A673 (cell line): ENCODE measurements around the gene GLUD1. TPM values are rescaled to one million over a fixed set of nuclear protein-coding genes. Genes with fewer than 3 reads are reported as not detected.
"Not testable (repeated sequence)": the region's sequence is repeated elsewhere in the genome, so short reads cannot be mapped to it uniquely, and the experiment has no call there.

ENCODE experiments used
- BruUV-seq: library from RNA; stranded (reverse); fragments of 400-500 nt; replicated peaks from 2 replicates; lab custom pipeline; 2021; lab: Mats Ljungman, UMichigan
- CTCF ChIA-PET: fragments of 300-600 bp; sonication (Branson Sonifier 250); formaldehyde crosslinking; loops from one replicate; lab custom pipeline; 2022; ENCODE audit warnings: antibody characterized with exemption; lab: Charles Lee
- POLR2A ChIA-PET: fragments of 300-600 bp; sonication (Branson Sonifier 250); formaldehyde crosslinking; loops from one replicate; lab custom pipeline; 2022; ENCODE audit warnings: antibody characterized with exemption; ENCODE audit not compliant: low non-redundant PET; lab: Charles Lee
- DNase-seq: peaks from one replicate; pipeline ENCODE4 v3.0.0-alpha.2; 2015; ENCODE audit warnings: low spot score
- H3K27ac ChIP-seq: fragments of 200-600 bp; sonication (generic); 2 replicates; pipeline ENCODE4 v1.5.1; 2016; ENCODE audit warnings: mixed run types, low read depth, mild to moderate bottlenecking, mixed read lengths, antibody characterized with exemption, low read length; ENCODE audit not compliant: poor library complexity, severe bottlenecking
- H3K27me3 ChIP-seq: fragments of 200-600 bp; sonication (generic); replicated peaks from 2 replicates; pipeline ENCODE4 v1.6.1; 2017; ENCODE audit warnings: mixed run types, low read depth, mild to moderate bottlenecking, mixed read lengths, antibody characterized with exemption, low read length; ENCODE audit not compliant: insufficient read depth, poor library complexity
- H3K36me3 ChIP-seq: fragments of 200-600 bp; sonication (generic); 2 replicates; pipeline ENCODE4 v1.6.1; 2016; ENCODE audit warnings: mixed run types, mild to moderate bottlenecking, mixed read lengths, antibody characterized with exemption, low read length; ENCODE audit not compliant: insufficient read depth, poor library complexity, severe bottlenecking
- H3K4me1 ChIP-seq: fragments of 200-600 bp; sonication (generic); 2 replicates; pipeline ENCODE4 v1.6.1; 2017; ENCODE audit warnings: mixed run types, mild to moderate bottlenecking, mixed read lengths, antibody characterized with exemption, low read length; ENCODE audit not compliant: insufficient read depth, poor library complexity, severe bottlenecking
- H3K4me3 ChIP-seq: fragments of 200-600 bp; sonication (generic); 2 replicates; pipeline ENCODE4 v1.5.1; 2016; ENCODE audit warnings: low read depth, mixed run types, mild to moderate bottlenecking, mixed read lengths, low read length; ENCODE audit not compliant: poor library complexity, severe bottlenecking
- H3K9me3 ChIP-seq: fragments of 200-600 bp; sonication (generic); 2 replicates; pipeline ENCODE4 v1.6.1; 2016; ENCODE audit warnings: mixed run types, low read depth, mild to moderate bottlenecking, mixed read lengths, antibody characterized with exemption, low read length; ENCODE audit not compliant: poor library complexity, severe bottlenecking
- intact Hi-C: fragments of 100-400 bp; cut with micrococcal nuclease; formaldehyde crosslinking; loops from one replicate; pipeline ENCODE4 v1.10.0; 2022; ENCODE audit not compliant: unreplicated experiment
- total RNA-seq: library from RNA; stranded (reverse); gene quantifications from 2 replicates; pipeline ENCODE4 v1.2.3, GENCODE V29; 2021
- TF ChIP-seq, protein P1 (sequence below): fragments of 300-800, 200-600 bp; sonication (generic); conservative IDR thresholded peaks from 2 replicates; pipeline ENCODE4 v1.5.1; 2017; ENCODE audit warnings: low read depth, mild to moderate bottlenecking, antibody characterized with exemption, low read length, moderate library complexity, mixed read lengths

The GLUD1 gene
- total RNA-seq, 1 experiment from 2014 or later: 142 TPM

- POLR2A ChIA-PET, intact Hi-C loops, H3K4me1 ChIP-seq, H3K27ac ChIP-seq, CTCF ChIA-PET, H3K9me3 ChIP-seq, BruUV-seq, DNase-seq, H3K27me3 ChIP-seq, H3K36me3 ChIP-seq, H3K4me3 ChIP-seq: not testable (repeated sequence)
Measured at GRCh38 chr10:87007674-87008073, 87.0 kb downstream of the GLUD1 start.

DNA sequence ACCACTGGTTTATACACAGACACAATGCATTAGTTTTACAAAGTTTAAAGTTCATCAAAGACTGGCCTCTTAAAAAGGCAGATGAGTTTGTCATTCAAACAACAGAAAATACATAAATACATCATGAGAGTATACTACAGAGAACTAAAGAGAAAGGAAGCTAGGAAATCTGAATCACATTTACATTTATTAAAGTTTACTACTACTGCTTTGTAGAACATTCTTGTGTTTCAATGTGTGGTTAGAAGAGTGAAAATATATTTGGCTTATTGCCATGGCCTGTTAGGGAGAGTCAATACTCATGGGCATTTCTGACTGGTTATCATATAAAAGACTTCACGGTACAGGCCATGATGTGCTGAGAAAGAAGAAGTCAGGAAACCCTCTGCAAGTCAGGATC is 87.5 kb downstream of the GLUD1 start:
- H3K27me3 ChIP-seq, H3K9me3 ChIP-seq, POLR2A ChIA-PET, BruUV-seq, DNase-seq, H3K27ac ChIP-seq, H3K4me1 ChIP-seq, intact Hi-C loops, CTCF ChIA-PET, H3K4me3 ChIP-seq, H3K36me3 ChIP-seq: not testable (repeated sequence)

GRCh38 chr10:87000491-87000890 is 94.2 kb downstream of the GLUD1 start:
- DNase-seq: no peak
- TF ChIP-seq, protein P1, sequence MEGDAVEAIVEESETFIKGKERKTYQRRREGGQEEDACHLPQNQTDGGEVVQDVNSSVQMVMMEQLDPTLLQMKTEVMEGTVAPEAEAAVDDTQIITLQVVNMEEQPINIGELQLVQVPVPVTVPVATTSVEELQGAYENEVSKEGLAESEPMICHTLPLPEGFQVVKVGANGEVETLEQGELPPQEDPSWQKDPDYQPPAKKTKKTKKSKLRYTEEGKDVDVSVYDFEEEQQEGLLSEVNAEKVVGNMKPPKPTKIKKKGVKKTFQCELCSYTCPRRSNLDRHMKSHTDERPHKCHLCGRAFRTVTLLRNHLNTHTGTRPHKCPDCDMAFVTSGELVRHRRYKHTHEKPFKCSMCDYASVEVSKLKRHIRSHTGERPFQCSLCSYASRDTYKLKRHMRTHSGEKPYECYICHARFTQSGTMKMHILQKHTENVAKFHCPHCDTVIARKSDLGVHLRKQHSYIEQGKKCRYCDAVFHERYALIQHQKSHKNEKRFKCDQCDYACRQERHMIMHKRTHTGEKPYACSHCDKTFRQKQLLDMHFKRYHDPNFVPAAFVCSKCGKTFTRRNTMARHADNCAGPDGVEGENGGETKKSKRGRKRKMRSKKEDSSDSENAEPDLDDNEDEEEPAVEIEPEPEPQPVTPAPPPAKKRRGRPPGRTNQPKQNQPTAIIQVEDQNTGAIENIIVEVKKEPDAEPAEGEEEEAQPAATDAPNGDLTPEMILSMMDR: no peak
- Histone ChIP-seq H3K4me1 (no peaks in the 10 kb centered on the region), H3K4me3 (no peak overlapping the region), H3K27me3 (no peaks in the 10 kb centered on the region), H3K9me3 (no peaks in the 10 kb centered on the region), H3K27ac (no peak overlapping the region), H3K36me3 (no peaks in the 10 kb centered on the region)
- no TSS peak for BruUV-seq
- ChIA-PET POLR2A (no interaction called here), CTCF (no interaction called here)
- intact Hi-C loops: no loop called here

Other genes starting within 250 kb of the GLUD1 start
- 0.09 TPM in 1 of 2 replicates, not detected in the other for gene MMRN2, start 137.2 kb downstream of the GLUD1 start, total RNA-seq
- gene SNCG, start 136.2 kb downstream of the GLUD1 start, total RNA-seq: not detected in 2 replicates
- not detected in 2 replicates for gene ADIRF, start 126.4 kb downstream of the GLUD1 start, total RNA-seq
- not detected in 2 replicates for gene FAM25A, start 74.5 kb downstream of the GLUD1 start, total RNA-seq
- 33.2 and 36.7 TPM in 2 replicates for gene SHLD2, start 363 bp upstream of the GLUD1 start, total RNA-seq
- gene NUTM2A, start 130.6 kb upstream of the GLUD1 start, total RNA-seq: 0.24 and 1.1 TPM in 2 replicates